GM19468 (cell line): Measurements from ENCODE around the gene OVCA2.
A peak's percentile ranks its signal among the peaks of the same experiment; 100 is the strongest.

Experiments used
- ATAC-seq: cut with Tn5 transposase; IDR thresholded peaks from one replicate; pipeline ENCODE4 v1.9.1; 2021; ENCODE audit warnings: mild to moderate bottlenecking, moderate library complexity, moderate number of reproducible peaks; ENCODE audit not compliant: unreplicated experiment; ENCODE audit errors: extremely low read depth

Gene OVCA2

GRCh38 chr17:2029911-2030778 lies 11.7 kb upstream of the OVCA2 start, which contains the start of gene DPH1:
DPH1 (plus strand) TSS chr17:2030153; CDS start chr17:2030170, 17 bp downstream.
- ATAC-seq: no peak

- ATAC-seq: peak; percentile 57
Measured at GRCh38 chr17:2030779-2031163, 11.1 kb upstream of the OVCA2 start.

- ATAC-seq: no peak
Measured at GRCh38 chr17:2033153-2033552, 8.7 kb upstream of the OVCA2 start.

GRCh38 chr17:2034157-2034556 lies 7.7 kb upstream of the OVCA2 start:
- ATAC-seq: no peak

GRCh38 chr17:2034806-2035540 lies 6.8 kb upstream of the OVCA2 start:
- no peak for ATAC-seq

- no peak for ATAC-seq
Measured at GRCh38 chr17:2035541-2036488, 6.0 kb upstream of the OVCA2 start.

- no peak for ATAC-seq
Measured at GRCh38 chr17:2037155-2037554, 4.7 kb upstream of the OVCA2 start.

- no peak for ATAC-seq
Measured at GRCh38 chr17:2040219-2040827, 1.5 kb upstream of the OVCA2 start.

GRCh38 chr17:2040942-2041560 lies 771 bp upstream of the OVCA2 start:
- ATAC-seq: no peak

- ATAC-seq: no peak
Measured at GRCh38 chr17:2042390-2042847, 597 bp downstream of the OVCA2 start.

- no peak for ATAC-seq
Measured at GRCh38 chr17:2042933-2043332, 1.1 kb downstream of the OVCA2 start.

GRCh38 chr17:2043785-2044184 lies 2.0 kb downstream of the OVCA2 start:
- no peak for ATAC-seq

GRCh38 chr17:2044263-2044894 lies 2.6 kb downstream of the OVCA2 start:
- no peak for ATAC-seq

GRCh38 chr17:2047590-2047989 lies 5.8 kb downstream of the OVCA2 start:
- no peak for ATAC-seq

GRCh38 chr17:2048805-2049204 lies 7.0 kb downstream of the OVCA2 start:
- no peak for ATAC-seq

GRCh38 chr17:2049333-2050299 lies 7.8 kb downstream of the OVCA2 start:
- ATAC-seq: peak; percentile 48

GRCh38 chr17:2050300-2051060 lies 8.7 kb downstream of the OVCA2 start:
- ATAC-seq: peak; percentile 6
